ENCODE results near the gene TTC21B.

- no peak for TF ChIP-seq POLR2A (IDR thresholded peaks at IDR 0.05)
- no peak for TF ChIP-seq CTCF (IDR thresholded peaks at IDR 0.05)
These were observed 15.7 kb upstream of the TTC21B start for GRCh38 chr2:165969227-165969626.
